NCI-H2029 (cell line): ENCODE results near the gene RPRD1B.

ENCODE experiments used
- DNase-seq: peaks from one replicate; lab custom pipeline; 2025; lab: John Stamatoyannopoulos, UW

Gene RPRD1B

DNA sequence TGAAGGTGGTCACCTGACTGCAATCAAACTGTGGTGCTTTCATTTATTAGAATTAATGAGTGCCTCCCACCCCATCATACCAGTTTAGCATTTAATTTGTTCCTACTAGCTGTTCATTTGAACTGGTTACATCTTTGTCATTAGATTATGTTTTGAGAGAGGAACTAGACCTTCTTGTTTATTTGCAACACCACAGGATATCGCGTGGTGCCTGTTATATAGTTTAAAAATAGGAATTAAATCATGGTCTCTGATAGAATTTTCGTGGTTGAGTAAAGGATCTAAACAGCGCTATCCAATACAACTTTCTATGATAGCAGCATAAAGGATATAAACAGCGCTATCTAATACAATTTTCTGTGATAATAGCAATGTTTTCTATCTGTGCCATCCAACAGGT lies 2.8 kb downstream of the RPRD1B start:
- DNase-seq, result no peak

DNA sequence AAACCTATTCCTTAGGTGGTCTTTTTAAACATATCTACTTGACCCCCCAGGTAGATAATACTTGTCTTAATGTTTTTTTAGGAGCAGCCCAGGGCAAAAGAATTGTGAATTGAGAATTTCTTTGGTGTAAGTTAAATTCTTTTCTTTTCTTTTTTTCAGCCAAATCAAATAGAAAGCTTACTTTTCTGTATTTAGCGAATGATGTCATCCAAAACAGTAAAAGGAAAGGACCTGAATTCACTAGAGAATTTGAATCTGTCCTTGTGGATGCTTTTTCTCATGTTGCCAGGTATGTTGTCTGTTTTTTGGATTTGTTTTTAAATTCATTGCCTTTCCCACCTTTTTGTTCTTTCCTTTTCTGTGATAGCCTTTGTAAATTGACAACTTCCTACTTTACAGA lies 6.7 kb downstream of the RPRD1B start:
- no peak for DNase-seq

DNA sequence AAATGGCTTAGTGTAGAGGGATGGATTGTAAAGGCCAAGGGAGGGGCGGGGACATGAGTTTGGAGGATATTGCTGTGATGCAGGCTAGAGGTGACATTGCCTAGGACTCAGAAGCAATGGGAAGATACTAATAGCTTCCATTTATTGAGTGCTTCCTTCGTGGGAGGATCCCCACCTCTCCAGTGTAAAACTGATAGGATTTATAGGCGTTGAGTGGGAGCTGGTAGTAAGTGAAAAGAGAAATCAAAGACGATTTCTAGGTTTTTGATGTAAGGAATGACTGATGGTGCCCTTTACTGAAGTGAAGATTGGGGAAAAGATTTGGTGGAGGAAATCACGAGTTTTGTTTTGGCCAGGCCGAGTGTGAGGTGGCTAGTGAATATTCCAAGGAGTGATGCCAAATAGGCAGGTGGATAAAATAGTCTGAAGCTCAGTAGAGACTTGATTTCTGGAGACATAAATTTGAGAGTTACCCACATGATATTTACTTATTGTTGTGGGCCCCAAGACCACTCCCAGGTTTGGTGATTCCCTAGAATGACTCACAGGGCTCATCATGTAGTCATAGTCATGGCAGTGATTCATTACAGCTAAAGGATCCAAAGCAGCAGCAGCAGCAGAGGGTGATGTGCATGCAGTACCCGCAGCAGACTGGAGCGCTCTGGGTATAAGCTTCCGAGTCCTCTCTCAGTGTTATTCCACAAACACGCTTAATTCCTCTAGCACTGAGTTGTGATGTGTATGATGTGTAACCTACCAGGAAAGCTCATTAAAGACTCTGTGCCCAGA lies 10.2 kb downstream of the RPRD1B start:
- DNase-seq, result no peak

DNA sequence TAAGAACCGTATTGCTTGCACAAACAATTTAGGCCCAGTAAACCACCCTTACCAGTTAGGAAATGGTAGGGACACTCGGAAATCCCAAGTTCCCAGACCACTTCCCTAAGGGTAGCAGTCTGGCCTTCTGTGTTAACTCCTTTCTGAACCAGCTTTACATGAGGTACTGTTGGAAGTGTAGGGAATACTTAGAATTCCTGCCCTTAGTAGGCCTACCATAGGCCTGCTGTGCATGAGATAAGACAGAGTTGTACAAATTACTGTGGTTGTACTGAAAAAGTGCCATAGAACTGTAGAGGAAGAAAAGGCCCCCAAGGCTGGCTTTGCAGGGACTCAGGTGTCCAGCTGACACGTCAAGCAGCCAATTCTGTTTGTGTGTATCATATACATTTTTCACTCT lies 11.1 kb downstream of the RPRD1B start:
- DNase-seq, result no peak

DNA sequence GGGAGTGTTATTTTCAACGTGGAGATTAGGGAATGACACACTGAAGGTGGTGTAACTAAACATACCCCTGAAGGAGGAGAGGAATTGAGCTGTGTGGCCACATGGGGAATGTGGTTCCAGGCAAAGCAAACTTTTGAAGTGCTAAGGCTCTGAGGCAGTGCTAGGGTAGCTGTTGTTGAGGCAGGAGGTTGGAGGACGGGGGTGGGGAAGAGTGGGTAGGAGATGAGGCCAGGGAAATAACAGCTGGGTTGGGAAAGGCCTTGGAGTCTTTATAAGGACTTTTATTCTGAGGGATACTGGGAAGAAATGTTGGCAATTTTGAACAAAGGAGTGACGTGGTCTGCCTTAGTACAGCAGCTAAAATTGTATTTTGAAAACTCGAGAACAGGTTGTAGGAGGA lies 13.0 kb downstream of the RPRD1B start:
- no peak for DNase-seq

DNA sequence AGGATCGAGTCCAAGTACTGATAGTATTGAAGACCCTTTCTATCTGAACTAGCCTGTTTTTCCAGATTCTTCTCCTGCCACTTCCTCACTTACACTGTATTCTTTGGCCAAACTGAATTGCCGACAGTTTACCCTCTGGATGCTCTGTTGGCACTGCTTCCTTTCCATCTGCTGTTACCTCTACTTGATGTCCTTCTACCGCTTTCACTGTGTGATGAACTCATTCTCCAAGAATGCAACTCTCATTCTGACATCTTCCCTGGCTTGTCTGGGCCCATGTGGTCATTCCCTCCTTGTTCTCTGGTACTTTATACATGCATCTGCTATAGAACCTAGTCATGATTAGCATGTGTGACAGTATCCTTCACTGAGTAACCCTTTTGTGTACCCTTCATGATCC lies 16.3 kb downstream of the RPRD1B start:
- peak; percentile 21 for DNase-seq

DNA sequence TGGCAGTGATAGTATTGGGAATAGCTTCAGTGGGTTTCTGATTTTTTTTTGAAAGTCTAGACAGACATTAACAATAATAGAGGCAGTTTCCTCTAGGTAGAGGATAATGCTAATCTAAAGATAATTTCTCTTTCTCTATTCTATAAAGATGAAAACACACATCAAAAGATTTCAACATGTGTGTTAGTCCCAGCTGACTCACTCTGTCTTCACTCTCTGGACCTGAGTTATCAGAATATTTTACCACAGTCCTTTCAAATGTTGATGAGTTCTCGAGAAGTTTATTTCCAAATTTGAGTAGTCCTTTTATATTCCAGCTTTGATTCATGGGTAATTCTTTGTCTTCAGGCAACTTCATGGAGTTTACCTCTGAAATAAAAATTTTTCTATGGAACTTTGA lies 17.1 kb downstream of the RPRD1B start:
- no peak for DNase-seq

DNA sequence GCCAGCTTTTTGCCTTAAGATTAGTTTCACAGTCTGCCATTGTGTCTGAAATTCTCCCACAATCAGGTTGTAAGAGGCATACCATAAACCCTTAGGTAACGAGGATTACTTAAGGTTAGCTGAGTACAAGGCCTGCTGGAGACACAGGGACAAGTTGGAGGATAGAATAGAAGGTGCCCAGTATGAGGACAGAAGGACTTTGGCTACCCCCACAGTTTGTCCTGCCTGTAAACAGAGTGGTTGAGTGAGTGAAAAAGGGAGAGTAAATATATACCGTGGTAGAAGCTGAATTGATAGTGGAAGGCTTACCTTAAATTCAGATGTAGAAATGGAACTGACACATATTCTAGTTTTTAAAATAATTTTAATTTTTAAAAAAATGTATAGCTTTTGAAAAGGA lies 19.3 kb downstream of the RPRD1B start:
- DNase-seq, result no peak

DNA sequence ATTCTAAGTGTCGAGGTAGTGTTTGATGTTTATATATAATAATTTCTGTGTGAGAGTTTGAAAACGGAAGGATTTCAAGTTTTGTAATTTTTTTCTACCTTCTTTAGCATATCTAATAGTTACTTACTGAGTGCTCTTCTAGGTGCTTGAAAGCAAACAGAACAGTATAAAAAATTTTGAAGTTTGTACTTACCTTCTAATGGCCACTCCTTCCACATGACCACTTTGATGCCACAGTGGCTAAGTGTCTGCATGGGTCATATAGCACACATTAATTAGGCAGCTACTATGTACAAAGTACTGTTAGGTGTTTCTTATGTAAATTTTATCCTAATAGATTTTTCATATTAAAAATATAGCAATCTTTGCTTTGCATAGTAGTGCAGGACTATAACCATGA lies 21.1 kb downstream of the RPRD1B start:
- DNase-seq, result no peak

DNA sequence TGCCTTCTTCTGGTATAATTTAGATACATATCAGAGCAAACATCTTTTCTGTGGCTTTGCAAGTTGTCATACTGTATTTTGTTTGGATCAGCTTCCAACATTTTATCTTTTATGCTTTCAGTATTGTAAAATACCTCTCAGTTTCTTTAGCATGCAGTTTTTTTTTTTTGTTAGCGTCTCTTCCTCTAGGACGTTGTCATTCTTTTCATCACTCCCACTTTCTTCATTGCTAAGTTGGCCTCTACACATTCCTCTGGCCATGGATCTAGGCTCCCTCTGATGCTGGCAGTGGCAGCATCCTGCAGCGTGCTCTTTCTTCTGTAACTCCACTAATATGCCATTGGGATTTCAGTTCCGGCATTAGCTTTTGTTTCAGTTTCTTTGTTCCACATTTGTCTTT lies 21.7 kb downstream of the RPRD1B start:
- DNase-seq, result no peak

DNA sequence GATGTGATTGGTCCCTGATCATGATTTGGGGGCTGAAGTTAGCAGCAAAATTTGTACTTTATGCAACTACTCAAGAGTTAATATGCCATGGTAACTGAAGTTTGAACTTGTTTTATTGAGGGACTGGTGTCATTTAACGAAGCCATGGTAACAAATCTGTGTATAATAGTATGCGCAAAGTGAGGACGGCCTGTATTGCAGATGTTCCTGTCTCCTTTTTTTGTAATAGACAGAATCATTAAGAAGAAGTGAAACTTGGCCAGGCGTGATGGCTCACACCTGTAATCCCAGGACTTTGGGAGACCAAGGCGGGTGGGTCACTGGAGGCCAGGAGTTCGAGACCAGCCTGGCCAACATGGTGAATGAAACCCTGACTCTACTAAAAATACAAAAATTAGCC lies 22.3 kb downstream of the RPRD1B start:
- no peak for DNase-seq

DNA sequence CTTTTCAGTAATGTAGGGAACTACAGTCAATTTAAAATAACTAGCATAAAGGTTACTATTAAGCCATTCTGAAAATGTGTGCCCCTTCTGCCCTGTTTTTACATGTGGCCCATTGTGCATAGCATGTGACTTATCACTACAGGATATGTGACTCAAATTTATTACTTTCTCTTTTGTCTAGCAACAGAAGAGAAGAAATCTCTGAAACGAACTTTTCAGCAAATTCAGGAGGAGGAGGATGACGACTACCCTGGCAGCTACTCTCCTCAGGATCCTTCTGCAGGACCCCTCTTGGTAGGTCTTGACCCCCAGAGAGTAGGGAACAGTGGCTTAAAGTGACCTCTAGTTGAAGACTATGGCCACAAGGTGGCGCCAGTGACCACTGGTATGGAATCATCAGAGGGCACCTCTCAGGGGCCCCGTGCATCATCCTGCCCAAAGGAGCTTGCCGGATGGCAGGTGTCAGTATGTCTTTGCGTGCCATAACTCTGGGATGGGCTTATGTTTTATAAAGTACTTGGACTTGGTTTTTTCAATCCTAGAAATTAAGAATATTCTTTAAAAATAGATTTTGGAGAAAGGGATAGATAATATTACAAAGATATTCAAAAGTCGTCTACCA lies 23.9 kb downstream of the RPRD1B start:
- DNase-seq, result peak; percentile 76

DNA sequence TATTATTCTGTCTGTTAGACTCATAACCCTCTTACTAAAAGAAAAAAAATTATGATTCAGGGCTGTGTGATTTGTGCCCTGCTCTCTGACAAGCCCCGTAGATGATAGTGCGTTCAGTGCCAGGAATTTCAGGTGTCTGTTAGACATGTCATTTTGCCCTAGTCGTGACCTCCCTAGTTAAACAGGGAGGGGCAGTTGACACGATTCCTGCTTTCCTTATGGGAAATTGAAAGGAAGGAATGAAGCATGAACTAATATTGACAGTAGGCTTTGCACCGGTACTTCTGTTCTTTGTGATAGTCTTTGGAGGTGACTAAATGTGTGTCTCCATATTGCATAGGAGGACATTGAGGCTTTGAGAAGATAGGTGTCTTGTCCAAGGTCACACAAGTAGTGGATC lies 26.3 kb downstream of the RPRD1B start:
- peak; percentile 68 for DNase-seq

DNA sequence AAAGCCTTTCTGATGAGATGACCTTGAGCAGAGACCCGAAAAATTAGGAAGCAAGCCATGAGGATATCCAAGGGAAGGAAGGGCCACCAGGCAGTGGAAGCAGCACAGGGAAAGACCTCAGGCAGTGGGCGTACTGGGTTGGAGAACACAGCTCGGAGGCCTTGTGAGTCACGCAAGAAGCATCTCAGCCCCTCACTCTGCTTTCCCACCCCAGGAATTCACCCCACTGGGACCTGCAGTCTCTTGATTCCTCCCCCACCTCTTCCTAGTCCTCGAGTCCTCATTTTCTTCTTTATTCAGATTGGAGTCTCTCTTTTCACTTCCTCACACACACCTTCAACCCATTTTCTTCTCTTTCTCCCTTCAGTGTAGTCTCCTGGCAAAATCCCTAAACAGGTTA lies 27.0 kb downstream of the RPRD1B start:
- DNase-seq, result no peak

DNA sequence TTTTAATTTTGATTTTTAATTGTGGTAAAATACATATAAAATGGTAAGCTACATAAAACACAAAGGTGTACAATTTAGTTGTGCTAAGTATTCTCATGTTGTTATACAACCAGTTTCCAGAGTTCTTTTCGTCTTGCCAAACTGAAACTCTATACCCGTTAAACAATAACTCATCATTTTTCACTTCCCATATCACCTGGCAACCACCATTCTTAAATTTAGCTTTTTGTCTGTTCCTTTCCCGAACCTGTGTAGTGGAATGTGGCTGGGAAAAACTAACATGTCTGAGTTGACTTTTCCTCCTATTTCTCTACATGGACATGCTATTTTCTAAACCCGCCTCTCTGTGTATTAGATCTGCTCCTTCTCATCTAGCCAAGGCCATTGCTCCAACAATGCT lies 27.6 kb downstream of the RPRD1B start:
- no peak for DNase-seq

DNA sequence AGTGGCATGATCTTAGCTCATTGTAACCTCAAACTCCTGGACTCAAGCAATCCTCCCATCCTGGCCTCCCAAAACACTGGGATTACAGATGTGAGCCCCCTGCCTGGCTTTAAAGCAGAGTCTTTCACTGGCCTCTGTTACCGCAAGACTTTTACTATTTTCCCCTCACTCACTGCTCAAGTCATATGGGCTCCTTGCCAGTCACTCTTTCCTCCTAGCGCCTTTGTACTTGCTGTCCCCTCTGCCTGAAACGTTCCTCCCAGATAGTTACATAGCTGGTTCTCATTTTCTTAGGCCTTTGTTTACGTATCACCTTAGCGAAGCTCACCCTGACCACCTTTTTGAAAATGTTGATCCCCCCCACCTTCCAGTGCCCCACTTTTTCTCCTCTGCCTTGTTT lies 29.3 kb downstream of the RPRD1B start:
- DNase-seq, result no peak

DNA sequence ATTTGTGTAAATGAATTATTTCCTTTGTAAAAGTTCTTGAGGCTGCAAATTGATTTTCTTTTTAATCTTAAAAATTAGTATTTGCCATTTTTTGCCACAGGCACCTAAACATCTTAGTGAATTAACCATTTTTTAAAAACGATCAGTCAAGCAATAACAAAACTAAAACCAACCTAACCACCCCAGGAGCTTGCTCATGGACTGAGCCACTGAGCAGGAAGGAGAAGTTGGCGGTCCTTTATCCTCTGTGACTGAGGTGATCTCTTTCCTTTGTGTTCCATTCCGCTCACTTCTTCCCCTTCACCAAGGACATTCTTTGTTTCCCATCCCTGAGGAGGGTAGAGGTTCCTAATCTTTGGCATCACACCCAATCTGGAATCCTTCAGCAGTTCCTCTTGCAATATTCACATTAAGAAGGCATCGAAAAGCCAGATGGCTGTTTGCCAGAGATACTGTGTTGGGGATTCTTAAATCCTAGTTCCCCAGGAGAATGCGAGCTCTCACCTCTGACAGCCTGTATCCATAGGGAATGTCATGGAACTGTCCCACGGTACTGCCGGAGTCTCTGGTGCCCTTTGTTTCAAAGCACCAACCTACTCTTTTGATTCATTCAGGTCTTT lies 30.5 kb downstream of the RPRD1B start:
- no peak for DNase-seq

DNA sequence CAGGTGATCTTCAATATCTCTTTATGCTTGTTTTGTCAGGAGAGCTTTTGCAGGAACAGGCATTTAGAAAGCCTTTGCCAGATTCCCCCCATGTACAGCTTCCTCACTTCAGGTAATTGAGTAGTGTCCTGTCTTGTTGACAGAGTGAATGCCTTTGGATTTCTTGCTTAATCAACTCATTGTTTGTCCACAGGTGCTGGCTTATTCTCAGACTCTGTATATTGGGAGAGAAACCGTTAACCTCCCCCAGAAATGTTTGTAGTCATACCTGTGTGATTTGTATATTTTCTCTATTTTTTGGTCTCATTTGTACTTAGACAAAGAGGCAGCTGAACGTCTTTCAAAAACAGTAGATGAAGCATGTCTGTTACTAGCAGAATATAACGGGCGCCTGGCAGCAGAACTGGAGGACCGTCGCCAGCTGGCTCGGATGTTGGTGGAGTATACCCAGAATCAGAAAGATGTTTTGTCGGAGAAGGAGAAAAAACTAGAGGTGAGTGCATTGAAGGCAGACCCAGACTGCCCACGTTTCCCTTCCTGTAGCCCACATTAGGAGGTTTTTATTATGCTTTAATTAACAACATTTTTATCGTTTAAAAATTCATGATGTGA lies 32.3 kb downstream of the RPRD1B start:
- DNase-seq, result no peak

DNA sequence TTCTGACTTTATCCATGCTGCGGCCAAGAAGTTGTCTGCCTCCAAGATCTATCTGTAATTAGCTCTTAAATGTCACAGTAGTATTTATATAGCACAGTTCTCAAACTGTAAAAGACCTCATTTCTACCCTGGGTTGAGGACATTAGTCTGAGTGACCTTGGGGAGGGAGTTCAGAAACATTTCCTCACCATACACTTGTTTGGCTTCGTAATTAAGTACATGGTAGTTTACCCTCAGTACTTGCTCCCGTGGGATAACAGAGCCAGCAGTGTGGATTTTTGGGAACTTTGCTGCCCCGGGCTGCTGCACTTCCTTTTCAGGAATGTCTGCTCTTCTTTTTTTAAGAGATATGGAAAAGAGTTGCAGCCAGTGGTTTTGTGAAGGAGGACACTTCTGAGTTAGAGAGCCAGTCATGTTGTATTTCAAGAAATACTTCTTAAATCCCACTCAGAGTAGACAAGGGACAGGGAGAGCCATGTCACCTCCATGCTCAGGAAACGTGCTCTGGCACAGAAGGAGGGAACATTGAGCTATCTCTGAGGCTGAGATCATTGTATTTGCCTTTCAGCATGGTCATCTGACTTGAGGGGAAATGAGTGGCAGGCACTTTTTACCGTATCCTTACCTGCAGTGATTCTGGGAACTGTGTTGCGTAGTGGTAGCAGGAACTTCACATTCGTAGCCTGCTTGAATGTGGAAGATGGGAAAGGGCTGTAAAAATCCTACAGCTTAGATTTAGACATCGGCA lies 33.6 kb downstream of the RPRD1B start:
- DNase-seq, result no peak

DNA sequence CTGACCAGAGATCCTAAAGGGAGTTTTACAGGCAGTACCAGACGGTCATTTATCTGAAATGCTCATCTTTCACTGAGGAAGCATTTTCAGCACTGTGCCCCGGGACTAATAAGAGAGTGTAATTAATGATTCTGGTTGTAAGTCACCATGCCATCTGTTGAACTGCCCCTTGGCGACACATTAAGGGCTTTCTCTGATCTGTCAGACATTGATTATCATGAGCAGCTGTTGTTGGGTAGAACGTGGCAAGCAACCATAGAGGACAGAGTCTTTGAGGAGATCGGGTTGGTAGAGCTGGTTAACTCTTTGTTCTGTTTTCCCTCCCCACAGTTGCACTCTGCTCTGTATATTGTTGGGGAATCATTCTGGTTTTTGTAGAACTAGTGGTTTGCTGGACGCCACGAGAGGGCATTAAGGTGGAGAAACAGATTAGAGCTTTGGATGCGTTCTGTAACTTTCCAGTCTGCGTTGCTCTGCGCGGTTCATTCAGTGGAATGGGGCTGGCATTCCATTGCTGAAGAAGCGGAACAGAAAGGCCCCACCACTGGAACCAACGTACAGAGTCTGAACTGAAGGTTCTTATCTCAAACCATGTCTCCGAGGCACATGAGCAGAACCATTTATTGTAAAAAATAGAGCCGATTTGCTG lies 34.3 kb downstream of the RPRD1B start:
- DNase-seq, result no peak

DNA sequence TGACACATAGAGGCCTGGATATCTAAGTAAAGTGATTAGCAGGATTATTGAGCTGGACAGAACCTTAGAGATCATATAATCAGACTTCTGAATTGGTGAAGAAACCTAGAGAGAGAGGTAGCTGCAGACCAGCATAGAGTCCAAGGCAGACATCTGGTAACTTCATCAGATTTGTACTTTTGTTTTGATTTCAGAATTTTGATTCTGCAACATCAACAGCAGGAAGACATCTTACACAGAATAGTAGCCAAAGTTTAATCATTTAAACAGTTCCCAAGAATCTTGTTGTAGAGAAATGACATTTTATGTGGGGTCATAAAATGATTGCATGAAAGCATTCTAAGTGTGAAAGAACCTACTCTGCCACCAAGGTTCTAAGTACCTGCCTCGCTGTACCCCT lies 39.4 kb downstream of the RPRD1B start:
- DNase-seq, result no peak
